T-helper 2 cell (primary cell): ENCODE results near the gene IGFALS.

ENCODE experiments used
- DNase-seq, 5 experiments: peaks; one replicate each; pipeline versions ENCODE4 v3.0.0 to v3.0.0-alpha.2; 2012 to 2022
- total RNA-seq, 2 donors: gene quantifications; one replicate each; lab custom pipeline; 2026; lab: John Stamatoyannopoulos, UW

Gene IGFALS
- total RNA-seq = 0 to 0.47 reads per million in 2 donors

DNA sequence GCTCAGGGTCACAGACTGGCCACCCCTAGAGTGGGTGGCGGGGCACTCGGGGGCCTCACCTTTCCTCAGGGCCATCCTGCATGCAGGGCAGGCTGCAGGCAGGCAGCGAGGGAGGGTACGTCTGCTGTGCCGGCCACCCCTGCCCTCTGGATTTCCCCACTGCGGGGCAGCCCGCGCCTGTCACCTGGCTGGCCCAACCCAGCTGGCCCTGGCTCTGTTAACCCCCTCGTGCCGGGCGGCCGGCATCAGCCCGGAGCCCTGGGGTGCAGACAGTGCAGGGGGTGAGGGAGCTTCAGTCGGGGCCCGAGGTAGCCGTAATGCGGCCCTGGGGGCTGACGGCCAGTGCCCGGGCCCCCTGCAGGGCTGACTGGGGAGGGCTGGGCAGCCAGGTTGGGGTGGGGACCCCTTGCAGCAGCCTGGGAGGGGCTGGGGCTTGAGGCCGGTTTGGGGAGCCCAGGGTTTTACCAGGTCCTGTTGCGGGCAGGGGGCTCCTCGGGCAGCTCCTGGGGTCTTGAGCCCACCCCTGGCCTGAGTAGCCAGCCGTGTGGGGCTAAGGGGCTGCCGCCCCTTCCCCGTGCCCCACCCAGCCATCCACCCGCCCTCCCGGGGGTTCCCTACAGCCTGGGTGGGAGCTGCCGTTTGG, at the start of gene IGFALS:
Gene IGFALS (minus strand): TSS at position 128 of the 643 bp plus-strand sequence. CDS start 53 bp downstream, at position 75.
- DNase-seq = no peak

- DNase-seq = no peak
Measured at GRCh38 chr16:1839554-1839953, 46.0 kb upstream of the IGFALS start.

DNA sequence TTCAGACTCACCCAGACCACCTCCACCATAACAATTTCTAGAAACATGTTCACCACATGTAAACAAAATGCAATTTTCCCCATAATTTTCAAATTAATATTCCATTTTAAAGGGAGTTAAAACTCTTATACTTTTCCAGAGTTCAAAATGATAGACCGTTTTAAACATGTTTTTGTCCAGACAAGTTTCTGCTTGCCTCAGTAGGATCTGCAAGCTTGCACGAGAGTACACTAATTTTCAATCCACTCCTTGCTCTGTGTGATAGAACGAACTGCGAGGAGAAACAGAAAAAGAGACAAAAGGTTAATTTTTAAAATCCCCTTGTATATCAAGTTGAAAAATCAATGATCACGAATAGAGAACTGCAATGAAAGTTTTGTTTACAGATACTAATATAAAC, 40.6 kb upstream of the IGFALS start:
- no peak for DNase-seq

DNA sequence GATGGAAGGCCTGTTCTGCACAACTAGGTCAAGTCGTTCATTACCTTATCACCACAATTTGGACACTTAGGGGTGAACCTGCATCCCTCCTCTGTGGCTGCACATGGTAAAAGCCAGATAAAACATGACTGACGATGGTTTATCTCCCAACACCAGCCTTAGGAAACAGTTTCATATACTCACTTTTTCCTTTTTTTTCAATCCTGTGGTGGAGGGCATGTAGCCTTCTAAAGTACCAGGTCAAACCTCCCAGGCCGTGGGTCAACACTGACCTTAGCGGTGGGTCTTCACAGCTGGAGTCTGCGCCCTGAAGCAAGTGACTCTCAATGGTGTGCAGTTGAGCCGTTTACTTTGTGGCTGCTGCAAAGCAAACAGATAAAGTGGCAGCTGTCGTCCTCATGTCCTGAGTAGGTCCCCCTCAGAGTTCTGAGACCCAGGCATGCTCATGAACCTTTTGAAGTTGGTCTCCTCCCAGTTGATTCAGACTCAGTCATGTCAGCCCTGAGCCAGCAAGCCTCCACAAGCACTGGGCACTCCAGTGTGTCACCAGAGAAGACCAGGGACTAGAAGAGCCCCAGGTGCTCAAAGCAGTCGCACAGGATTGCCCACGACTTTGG, 39.4 kb upstream of the IGFALS start:
- DNase-seq = no peak

DNA sequence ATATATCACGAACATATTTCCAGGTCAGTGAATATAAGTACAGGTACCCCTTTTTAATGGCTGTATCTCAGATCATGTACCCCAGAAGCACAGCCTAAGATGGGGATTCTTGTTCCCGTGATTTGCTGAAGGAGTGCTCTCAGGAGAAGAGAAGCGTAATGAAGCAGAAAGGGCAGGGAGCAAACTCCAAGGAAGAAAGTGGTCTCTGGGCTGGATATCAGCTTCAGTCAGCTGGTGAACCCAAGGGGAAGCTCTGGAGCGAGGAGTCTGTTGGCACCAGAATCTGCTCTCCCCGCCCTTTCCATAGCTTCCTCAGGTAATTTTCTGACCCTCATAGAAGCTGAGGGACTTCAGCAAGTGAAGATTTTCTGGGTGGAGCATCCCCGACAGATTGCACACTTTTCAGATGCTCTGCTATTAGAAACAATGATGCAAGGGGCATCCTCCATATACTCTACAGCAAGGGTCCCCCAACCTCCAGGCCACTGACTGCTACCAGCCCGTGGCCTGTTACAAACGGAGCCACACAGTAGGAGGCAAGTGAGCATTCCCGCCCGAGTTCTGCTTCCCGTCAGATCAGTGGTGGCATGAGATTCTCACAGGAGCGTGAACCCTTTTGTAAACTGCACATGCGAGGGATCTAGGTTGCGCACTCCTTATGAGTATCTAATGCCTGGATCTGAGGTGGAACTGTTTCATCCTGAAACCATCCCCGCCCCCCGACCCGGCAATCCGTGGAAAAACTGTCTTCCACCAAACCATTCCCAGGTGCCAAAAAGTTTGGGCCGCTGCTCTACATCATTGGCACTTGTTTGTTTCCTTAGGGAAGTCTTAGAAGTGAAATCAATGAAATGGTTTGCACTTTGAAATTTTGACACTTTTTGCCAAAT, 37.9 kb upstream of the IGFALS start:
- no peak for DNase-seq

DNA sequence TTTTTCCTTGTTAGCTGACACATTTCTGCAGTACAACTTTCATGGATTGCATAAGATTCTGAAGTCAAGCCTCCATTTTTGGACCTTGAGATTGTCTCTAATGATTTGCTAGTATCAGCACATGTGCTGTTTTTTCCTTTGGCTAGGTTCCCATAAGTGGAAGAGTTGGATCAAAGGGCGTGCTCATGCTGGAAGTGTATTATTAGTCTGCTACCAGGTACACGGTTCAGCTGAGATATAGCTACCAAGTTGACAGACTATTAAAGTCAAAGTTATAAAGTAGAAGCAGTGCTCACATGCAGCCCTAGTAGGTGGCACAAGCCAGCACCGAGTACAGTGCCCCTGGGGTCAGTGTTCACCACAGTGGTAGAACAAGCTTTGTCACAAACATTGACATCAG, 36.7 kb upstream of the IGFALS start:
- no peak for DNase-seq

GRCh38 chr16:1828645-1829410, 35.3 kb upstream of the IGFALS start:
- no peak for DNase-seq

- DNase-seq = peak; percentile 83 to 95 (median 86)
Measured at GRCh38 chr16:1826691-1827573, 33.4 kb upstream of the IGFALS start, which contains the start of the genes FAHD1 and HAGH. TSS of gene FAHD1 (plus strand) at chr16:1827206. CDS start at chr16:1827239, 33 bp downstream. TSS of gene HAGH (minus strand) at chr16:1826825. CDS start at chr16:1826787, 38 bp downstream.

DNA sequence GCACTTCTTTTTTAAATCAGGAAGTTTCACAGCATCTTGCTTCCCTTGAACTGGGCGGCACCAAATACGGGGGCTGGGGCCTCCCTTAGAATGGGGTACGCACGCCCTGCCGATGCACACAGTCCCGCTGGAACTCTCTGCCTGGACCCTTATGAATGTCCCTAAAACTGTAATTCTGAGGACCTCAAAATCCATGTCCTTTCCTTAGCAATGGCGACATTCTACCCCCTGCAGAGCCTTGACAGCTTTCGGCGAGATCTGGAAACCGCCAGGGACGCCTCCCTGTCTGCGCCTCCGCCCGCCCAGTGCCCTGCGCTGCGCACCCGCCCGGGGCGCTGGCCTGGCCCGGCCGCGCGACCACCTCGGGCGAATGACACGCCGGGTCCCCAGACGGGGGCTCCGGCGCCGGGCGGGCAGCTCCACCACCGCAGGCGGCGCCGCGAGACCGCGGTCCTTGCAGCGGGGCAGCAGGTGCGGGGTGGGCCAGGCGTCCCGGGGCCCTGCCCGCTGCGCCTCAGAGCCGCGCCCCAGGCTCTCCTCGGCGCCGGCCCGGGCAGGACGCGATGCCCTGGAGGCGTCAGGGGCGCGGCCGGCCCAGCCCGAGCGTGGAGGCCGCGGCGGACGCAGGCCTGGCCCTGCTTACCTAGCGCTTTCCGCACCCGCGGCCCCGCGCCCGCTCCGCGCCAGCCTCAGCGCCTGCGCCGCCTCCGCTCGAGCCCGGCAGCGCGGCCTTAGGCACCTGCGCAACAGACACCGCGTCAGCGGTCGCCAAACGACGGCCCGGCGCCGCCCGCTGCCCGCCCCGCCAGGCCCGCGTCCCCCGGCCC, 32.6 kb upstream of the IGFALS start:
- peak; percentile 52 to 88 (median 69) for DNase-seq

DNA sequence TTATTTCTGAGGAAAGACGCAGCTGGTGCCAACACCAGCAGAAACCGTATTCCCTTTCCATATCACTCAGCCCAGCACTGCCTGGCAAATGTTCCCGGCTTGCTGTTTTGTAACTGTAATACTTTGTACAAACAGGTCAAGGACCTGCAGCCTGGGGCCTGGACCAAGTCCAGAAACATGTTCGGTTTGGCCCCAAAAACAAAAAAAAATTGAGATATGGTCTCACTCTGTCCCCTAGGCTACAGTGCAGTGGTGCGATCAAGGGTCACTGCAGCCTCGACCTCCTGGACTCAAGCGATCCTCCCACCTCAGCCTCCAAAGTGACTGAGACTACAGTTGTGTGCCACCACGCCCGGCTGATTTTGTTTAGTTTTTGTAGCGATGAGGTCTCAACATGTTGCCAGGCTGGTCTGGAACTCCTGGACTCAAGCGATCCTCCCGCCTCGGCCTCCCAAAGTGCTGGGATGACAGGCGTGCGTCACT, 31.9 kb upstream of the IGFALS start:
- no peak for DNase-seq

GRCh38 chr16:1823821-1824220, 30.3 kb upstream of the IGFALS start:
- DNase-seq = peak in 1 of 5 experiments; percentile 43

DNA sequence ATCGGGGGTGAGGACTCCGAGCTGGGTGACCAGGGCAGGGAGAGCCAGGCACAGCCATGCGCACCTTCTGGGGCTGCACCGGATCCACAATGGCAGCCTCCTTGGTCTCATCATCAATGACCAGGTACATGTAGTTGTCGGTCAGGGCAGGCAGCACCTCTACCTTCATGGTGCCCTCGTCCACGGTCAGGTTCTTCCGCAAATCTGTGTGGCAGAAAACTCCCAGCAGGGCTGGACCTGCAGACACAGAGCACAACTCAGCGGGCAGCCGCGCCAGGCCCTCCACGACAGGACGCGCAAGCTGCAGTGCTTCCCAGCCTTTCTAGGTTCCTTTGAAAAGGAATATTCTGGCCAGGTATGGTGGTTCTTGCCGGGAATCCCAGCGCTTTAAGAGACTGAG, 29.3 kb upstream of the IGFALS start:
- no peak for DNase-seq

DNA sequence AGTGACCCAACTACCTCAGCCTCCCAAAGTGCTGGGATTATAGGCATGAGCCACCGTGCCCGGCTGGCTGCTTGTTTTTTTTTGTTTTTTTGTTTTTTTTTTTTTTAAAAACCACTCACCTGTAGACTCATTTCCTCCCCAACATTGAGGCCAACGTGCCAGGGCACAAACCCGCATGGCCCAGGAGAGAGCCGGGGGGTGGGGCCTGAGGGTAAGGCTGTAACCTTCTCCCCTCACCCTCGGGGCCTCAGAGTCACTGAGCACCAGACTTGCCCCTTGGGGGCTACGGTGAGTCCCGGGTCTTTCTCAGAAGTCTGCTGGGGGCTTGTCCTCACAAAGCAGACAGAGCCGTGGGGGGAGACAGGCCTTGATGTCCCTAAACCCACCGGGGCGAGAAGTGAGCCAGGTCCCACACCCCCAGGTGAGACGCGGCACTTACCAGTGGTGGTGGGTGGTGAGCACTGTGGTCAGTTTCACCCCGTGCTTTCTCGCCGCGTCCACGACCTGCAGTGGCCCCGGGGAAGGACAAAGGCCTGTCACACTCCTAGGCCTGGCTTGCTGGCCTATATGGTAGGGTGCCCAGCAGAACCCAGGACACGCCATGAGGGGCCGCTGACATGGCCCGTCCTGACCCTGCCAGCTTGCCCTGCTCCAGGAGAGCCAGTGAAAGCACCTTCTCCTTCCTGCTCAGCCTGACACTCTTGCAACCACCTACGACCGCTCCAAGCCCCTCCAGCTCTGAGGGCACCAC, 28.5 kb upstream of the IGFALS start:
- no peak for DNase-seq

GRCh38 chr16:1820946-1821290, 27.4 kb upstream of the IGFALS start:
- no peak for DNase-seq

- DNase-seq = no peak
Measured at GRCh38 chr16:1820096-1820945, 26.8 kb upstream of the IGFALS start.

GRCh38 chr16:1819611-1820010, 26.1 kb upstream of the IGFALS start:
- DNase-seq = no peak

DNA sequence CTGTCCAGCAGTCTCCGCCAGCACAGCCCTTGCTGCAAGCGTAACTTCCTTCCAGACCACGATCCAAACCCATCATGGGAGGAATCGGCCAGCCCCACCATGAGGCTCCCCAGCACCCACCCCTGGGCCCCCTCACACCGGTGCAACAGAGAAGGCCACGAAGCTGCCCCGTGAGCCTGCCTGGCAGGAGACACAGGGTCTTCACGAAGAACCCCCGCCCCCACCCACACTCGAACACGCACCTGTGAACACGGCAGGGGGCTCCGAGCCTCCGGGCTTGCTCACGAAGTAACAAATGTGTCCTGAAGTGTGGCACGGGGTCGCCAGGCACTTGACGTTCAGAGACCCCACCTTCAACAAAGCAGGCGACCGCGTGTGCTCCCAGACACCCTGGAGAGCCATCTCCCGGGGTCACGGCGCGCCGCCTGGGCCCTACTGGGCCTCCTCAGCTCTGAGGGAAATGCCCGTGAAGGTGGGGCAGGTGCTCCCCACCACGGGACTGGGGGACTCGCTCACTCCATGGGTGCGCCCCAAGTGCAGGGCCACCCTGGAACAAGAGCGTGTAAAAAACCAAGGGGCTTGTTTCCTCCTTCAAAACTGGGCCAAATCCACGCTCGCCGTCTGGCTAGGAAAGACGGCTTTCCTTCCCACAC, 25.5 kb upstream of the IGFALS start:
- DNase-seq = no peak

DNA sequence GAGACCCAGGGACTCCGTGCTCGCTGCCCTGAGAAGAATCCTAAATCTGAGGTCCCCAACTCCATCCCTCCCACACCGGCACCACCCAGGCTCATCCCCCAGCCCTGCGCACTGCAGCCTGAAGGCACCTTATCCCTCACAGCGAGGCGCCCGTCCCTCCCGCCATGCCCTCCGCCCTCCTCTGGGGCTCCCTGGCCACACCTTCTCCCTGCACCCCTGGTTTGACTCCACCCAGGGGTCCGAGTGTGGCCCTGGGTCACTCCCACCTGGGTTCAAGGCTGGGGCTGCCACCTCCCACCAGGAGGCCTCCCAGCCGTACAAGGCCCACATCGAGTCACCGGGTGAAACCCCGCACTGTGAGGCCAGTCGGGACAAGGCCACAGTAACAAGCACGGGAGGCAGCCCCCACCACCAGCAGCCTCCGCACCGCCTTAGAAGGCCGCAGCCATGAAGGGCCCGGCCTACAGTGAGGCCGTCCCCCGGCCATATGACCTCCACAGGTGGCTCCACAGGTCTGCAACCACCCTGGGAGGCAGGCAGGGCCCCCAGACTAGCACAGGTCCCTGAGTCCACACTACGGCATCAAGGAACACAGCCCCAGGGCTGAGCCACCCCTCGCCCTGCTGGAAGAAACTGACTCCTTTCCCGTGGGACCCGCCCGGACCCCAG, 24.8 kb upstream of the IGFALS start:
- no peak for DNase-seq
